ENCODE data around the gene RAB40B.

RAB40B gene

DNA sequence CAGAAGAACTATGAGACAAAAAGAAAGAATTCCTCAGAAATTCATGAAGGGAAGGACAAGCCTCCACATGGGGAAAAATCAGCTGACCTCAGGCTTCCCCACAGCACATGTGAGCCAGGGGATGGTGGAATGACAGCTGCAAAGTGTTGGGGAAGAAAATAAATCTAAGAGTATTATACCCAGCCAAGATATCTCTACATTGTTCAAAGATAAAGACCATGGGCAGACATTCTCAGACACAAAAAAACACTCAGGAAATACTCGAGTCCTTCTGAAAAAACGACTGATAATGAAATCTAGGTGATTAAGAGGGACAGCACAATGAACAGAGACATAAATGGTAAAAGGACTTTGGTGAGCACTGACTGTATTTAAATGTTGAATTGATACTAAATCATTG, 3.9 kb downstream of the RAB40B start:
- TF ChIP-seq, protein P1, sequence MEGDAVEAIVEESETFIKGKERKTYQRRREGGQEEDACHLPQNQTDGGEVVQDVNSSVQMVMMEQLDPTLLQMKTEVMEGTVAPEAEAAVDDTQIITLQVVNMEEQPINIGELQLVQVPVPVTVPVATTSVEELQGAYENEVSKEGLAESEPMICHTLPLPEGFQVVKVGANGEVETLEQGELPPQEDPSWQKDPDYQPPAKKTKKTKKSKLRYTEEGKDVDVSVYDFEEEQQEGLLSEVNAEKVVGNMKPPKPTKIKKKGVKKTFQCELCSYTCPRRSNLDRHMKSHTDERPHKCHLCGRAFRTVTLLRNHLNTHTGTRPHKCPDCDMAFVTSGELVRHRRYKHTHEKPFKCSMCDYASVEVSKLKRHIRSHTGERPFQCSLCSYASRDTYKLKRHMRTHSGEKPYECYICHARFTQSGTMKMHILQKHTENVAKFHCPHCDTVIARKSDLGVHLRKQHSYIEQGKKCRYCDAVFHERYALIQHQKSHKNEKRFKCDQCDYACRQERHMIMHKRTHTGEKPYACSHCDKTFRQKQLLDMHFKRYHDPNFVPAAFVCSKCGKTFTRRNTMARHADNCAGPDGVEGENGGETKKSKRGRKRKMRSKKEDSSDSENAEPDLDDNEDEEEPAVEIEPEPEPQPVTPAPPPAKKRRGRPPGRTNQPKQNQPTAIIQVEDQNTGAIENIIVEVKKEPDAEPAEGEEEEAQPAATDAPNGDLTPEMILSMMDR (IDR thresholded peaks at IDR 0.05; ENCODE audit: control insufficient read depth, extremely low read depth, insufficient read depth), result no peak
- H3K4me3 ChIP-seq (ENCODE audit: low read depth, low read length), result no peak overlapping the region
- DNase-seq (ENCODE audit: low read depth), result no peak

DNA sequence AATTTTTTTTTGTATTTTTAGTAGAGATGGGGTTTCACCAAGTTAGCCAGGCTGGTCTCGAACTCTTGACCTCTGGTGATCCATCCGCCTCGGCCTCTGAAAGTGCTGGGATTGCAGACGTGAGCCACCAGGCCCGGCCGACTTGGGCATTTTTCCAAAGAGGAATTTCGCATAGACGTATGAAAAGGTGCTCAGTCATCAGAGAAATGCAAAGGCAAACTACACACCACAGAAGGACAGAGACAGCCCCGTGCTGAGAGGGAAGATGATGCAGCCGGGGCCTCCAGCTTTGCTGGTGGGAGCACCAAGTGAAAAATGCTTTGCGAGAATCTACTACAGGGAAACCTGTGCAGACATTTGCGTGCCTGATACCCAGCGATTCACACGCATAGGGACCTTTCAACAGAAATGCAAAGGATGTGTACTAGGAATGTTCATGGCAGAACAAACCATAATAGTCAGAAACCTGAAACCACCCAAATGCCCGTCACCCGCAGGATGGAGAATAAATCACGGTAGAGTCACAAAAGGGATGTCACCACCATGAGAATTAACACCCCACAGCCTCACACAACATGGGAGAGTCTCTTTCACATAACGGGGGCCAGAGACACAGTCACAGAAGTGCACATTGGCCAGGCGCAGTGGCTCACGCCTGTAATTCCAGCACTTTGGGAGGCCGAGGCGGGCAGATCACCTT, 5.2 kb downstream of the RAB40B start:
- TF ChIP-seq, protein P1 (IDR thresholded peaks at IDR 0.05; ENCODE audit: control insufficient read depth, extremely low read depth, insufficient read depth), result no peak
- H3K4me3 ChIP-seq (ENCODE audit: low read depth, low read length), result no peak overlapping the region
- DNase-seq (ENCODE audit: low read depth), result no peak

DNA sequence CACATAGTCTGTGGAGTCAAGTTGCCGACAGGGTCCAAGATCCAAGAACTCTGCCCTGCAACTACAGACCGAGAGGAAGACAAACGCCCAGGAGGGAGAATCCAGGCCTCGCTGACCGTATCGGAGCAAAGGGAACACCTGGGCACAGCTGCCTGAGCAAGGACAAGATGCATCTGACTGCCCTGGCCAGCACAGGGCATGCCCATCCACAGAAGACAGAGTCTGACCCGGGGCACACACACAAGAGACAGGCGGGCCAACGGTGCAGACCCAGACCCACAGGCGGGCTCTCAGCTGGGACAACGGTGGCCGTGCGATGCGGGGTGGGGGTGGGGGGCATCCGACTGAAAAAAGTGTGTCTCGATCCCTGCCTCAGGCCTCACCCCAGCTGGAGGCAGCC, 6.2 kb downstream of the RAB40B start:
- TF ChIP-seq, protein P1 (IDR thresholded peaks at IDR 0.05; ENCODE audit: control insufficient read depth, extremely low read depth, insufficient read depth), result no peak
- DNase-seq (ENCODE audit: low read depth), result no peak
- no peak overlapping the region for H3K4me3 ChIP-seq (ENCODE audit: low read depth, low read length)

DNA sequence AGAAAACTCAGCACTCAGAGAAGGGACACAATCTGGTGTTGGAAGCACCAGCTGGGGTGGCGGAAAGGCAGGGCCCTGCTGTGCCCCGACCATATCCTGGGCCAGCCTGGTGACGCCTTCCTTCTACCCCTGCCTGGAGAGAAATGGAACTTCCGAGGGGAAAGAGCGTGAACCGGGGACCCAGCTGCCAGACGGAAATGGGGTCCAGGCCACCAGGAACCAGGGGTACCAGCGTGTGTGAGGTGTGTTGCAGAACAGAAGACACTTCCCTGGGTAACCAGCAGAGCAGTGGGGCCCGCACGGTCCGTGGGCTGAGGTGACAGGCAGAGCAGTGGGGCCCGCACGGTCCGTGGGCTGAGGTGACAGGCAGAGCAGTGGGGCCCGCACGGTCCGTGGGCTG, 6.8 kb downstream of the RAB40B start:
- TF ChIP-seq, protein P1 (IDR thresholded peaks at IDR 0.05; ENCODE audit: control insufficient read depth, extremely low read depth, insufficient read depth), result no peak
- no peak for DNase-seq (ENCODE audit: low read depth)
- no peak overlapping the region for H3K4me3 ChIP-seq (ENCODE audit: low read depth, low read length)

DNA sequence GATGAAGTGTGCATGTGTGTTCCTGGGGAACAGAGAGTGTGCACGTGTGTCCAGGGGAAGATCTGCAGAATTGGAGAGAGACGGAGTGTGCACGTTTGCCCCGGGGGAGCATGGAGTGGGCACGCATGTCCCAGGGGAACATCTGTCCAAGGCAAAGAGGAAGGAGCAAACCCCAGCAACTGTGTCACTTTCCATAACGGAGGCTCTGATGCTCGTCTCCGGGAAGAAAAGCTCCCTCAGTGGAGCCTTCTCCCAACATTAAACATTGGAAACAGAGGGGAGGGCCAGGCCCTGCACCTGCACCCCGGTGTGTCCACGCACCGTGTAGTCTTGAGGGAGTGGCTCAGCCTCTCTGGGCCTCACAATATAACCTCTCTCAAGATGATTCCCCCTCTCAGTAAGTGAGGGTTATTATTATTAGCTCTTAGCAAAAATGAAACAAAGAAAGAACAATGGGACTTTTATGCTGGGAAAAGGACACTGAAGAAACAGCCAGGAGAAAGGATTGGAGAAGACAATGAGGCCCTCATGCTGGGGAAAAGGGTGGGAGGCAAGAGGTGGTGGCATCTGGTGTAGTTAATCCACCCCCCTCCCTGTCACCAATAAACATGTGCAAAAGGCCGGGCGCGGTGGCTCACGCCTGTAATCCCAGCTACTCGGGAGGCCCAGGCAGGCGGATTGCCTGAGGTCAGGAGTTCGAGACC, 7.6 kb downstream of the RAB40B start:
- no peak for DNase-seq (ENCODE audit: low read depth)
- H3K4me3 ChIP-seq (ENCODE audit: low read depth, low read length), result no peak overlapping the region
- TF ChIP-seq, protein P1 (IDR thresholded peaks at IDR 0.05; ENCODE audit: control insufficient read depth, extremely low read depth, insufficient read depth), result no peak

DNA sequence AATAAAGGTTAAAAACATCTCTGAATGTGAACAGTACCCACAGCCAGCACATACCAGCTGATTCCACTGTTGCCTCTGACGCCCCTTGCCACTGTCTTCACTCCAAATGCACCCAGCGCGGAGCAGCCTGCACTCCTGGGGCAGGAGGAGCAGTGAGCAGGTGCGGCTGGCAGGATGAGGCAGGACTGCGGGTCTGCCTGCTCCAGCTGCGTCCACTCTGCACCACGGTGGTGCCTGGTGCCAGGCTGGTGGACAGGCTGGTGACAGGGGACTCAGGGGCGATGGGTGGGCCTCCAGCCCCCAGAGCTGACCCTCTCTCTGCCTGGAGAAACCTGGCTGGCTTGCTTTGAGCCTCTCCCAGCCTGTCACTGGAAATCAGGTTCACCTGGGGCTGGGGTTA, 9.4 kb downstream of the RAB40B start:
- DNase-seq (ENCODE audit: low read depth), result no peak
- TF ChIP-seq, protein P1 (IDR thresholded peaks at IDR 0.05; ENCODE audit: control insufficient read depth, extremely low read depth, insufficient read depth), result no peak
- no peak overlapping the region for H3K4me3 ChIP-seq (ENCODE audit: low read depth, low read length)
